Smooth muscle cell (in vitro differentiated cells): ENCODE data around the gene PAMR1. TPM values are rescaled to one million over a fixed set of nuclear protein-coding genes. Genes with fewer than 3 reads are reported as not detected.
A peak's percentile ranks its signal among the peaks of the same experiment; 100 is the strongest.

Experiments
- DNase-seq: peaks from one replicate; lab custom pipeline; 2025; ENCODE audit not compliant: unreplicated experiment; lab: John Stamatoyannopoulos, UW
- H2AFZ ChIP-seq: fragments of 200-600 bp; sonication (generic); 2 replicates; pipeline ENCODE4 v1.6.0; 2016; ENCODE audit warnings: antibody characterized with exemption, low read depth, mild to moderate bottlenecking
- H3F3A ChIP-seq: fragments of 200-600 bp; sonication (generic); 2 replicates; pipeline ENCODE4 v1.6.0; 2017; ENCODE audit warnings: antibody characterized with exemption, low read depth
- H3K27ac ChIP-seq: fragments of 200-600 bp; sonication (generic); 2 replicates; pipeline ENCODE4 v1.5.1; 2016; ENCODE audit warnings: low read depth, mild to moderate bottlenecking
- H3K27me3 ChIP-seq: fragments of 200-600 bp; sonication (generic); 2 replicates; pipeline ENCODE4 v1.6.1; 2016; ENCODE audit warnings: low read depth, mild to moderate bottlenecking
- H3K36me3 ChIP-seq: fragments of 200-600 bp; sonication (generic); 2 replicates; pipeline ENCODE4 v1.5.1; 2016; ENCODE audit warnings: low read depth
- H3K4me1 ChIP-seq: fragments of 200-600 bp; sonication (generic); 2 replicates; pipeline ENCODE4 v1.5.1; 2016; ENCODE audit warnings: low read depth
- H3K4me2 ChIP-seq: fragments of 200-600 bp; sonication (generic); 2 replicates; pipeline ENCODE4 v1.6.0; 2016; ENCODE audit warnings: mild to moderate bottlenecking
- H3K4me3 ChIP-seq: fragments of 200-600 bp; sonication (generic); 2 replicates; pipeline ENCODE4 v1.5.1; 2016; ENCODE audit warnings: mild to moderate bottlenecking
- H3K79me2 ChIP-seq: fragments of 200-600 bp; sonication (generic); 2 replicates; pipeline ENCODE4 v1.6.0; 2016; ENCODE audit warnings: low read depth, mild to moderate bottlenecking
- H3K9ac ChIP-seq: fragments of 200-600 bp; sonication (generic); 2 replicates; pipeline ENCODE4 v1.6.0; 2016; ENCODE audit warnings: low read depth
- H3K9me3 ChIP-seq: fragments of 200-600 bp; sonication (generic); replicated peaks from 2 replicates; pipeline ENCODE4 v1.5.1; 2016; ENCODE audit warnings: low read depth
- H4K20me1 ChIP-seq: fragments of 200-600 bp; sonication (generic); 2 replicates; pipeline ENCODE4 v1.6.0; 2016; ENCODE audit warnings: low read depth
- CTCF ChIP-seq: fragments of 200-600 bp; sonication (generic); IDR thresholded peaks from 2 replicates; pipeline ENCODE4 v1.5.1; 2017; ENCODE audit warnings: borderline replicate concordance, mild to moderate bottlenecking, antibody characterized with exemption; ENCODE audit not compliant: insufficient read depth, poor library complexity, severe bottlenecking
- WGBS: methylation state at CpG from one replicate; pipeline ENCODE4 v1.1.7; 2016; ENCODE audit warnings: low lambda C conversion rate; 5-methylcytosine and 5-hydroxymethylcytosine counted together
- polyA plus RNA-seq: library from polyadenylated mRNA; unstranded; fragments of >200 nt; fragmentation: Nextera tagmentation; extraction: Ambion mirVana; gene quantifications from 2 replicates; pipeline ENCODE4 v1.2.1, GENCODE V29; 2016
- total RNA-seq: library from RNA; depleted of rRNA; stranded (reverse); fragments of >200 nt; gene quantifications from 2 replicates; pipeline ENCODE4 v1.2.3, GENCODE V29; 2014

PAMR1 gene
- total and polyA plus RNA-seq, 2 experiments from 2014 or later = 87.7 to 128 TPM

GRCh38 chr11:35412285-35412684 is 113.1 kb downstream of the PAMR1 start:
- Histone ChIP-seq H3K27me3 (peaks cover 41% of the 10 kb centered on the region), H3K27ac (no peak overlapping the region), H2AFZ (no peak overlapping the region), H3K9me3 (no peaks in the 10 kb centered on the region), H3K79me2 (no peaks in the 10 kb centered on the region), H3F3A (no peaks in the 10 kb centered on the region), H3K9ac (no peak overlapping the region), H3K4me3 (no peak overlapping the region), H3K4me1 (no peaks in the 10 kb centered on the region), H4K20me1 (no peaks in the 10 kb centered on the region), H3K4me2 (no peak overlapping the region), H3K36me3 (no peaks in the 10 kb centered on the region)
- 60% methylated on average over 2 of the region's 2 CpGs for WGBS
- no peak for DNase-seq
- TF ChIP-seq CTCF = peak; percentile 58

GRCh38 chr11:35407041-35407440 is 118.4 kb downstream of the PAMR1 start:
- no peak overlapping the region for H3K4me2 ChIP-seq
- TF ChIP-seq CTCF = no peak
- no peak overlapping the region for H3K9ac ChIP-seq
- H3K9me3 ChIP-seq = no peaks in the 10 kb centered on the region
- no peaks in the 10 kb centered on the region for H3K4me1 ChIP-seq
- 78% methylated on average over 1 of the region's 1 CpG for WGBS
- H3K27ac ChIP-seq = no peak overlapping the region
- H3K27me3 ChIP-seq = peaks cover 9% of the 10 kb centered on the region
- no peaks in the 10 kb centered on the region for H3K79me2 ChIP-seq
- no peaks in the 10 kb centered on the region for H4K20me1 ChIP-seq
- H3F3A ChIP-seq = no peaks in the 10 kb centered on the region
- no peaks in the 10 kb centered on the region for H3K36me3 ChIP-seq
- H3K4me3 ChIP-seq = no peak overlapping the region
- DNase-seq = no peak
- no peak overlapping the region for H2AFZ ChIP-seq

GRCh38 chr11:35404388-35404775 is 121.0 kb downstream of the PAMR1 start:
- Histone ChIP-seq H3K27ac (no peak overlapping the region), H3K4me1 (no peaks in the 10 kb centered on the region), H3K79me2 (no peaks in the 10 kb centered on the region), H4K20me1 (no peaks in the 10 kb centered on the region), H3K9ac (no peak overlapping the region), H3K4me3 (no peak overlapping the region), H2AFZ (no peak overlapping the region), H3K4me2 (no peak overlapping the region), H3K27me3 (peaks cover 5% of the 10 kb centered on the region), H3K36me3 (no peaks in the 10 kb centered on the region), H3K9me3 (no peaks in the 10 kb centered on the region), H3F3A (no peaks in the 10 kb centered on the region)
- no peak for DNase-seq
- WGBS = 40% methylated on average over 7 of the region's 7 CpGs
- peak; percentile 42 for TF ChIP-seq CTCF

GRCh38 chr11:35403765-35404387 is 121.5 kb downstream of the PAMR1 start:
- Histone ChIP-seq H2AFZ (no peak overlapping the region), H3K9ac (no peak overlapping the region), H4K20me1 (no peaks in the 10 kb centered on the region), H3K4me3 (no peak overlapping the region), H3K4me1 (no peaks in the 10 kb centered on the region), H3K4me2 (no peak overlapping the region), H3K9me3 (no peaks in the 10 kb centered on the region), H3K36me3 (no peaks in the 10 kb centered on the region), H3K27ac (no peak overlapping the region), H3K27me3 (peaks cover 5% of the 10 kb centered on the region), H3F3A (no peaks in the 10 kb centered on the region), H3K79me2 (no peaks in the 10 kb centered on the region)
- 88% methylated on average over 7 of the region's 7 CpGs for WGBS
- DNase-seq = no peak
- no peak for TF ChIP-seq CTCF
